Measurements from ENCODE around the gene GSDMA.

GRCh38 chr17:39997543-39997942 lies 34.7 kb downstream of the GSDMA start:
- TF ChIP-seq ELF1 (tag; IDR thresholded peaks at IDR 0.05) (no peak), ASH1L (IDR thresholded peaks at IDR 0.05; ENCODE audit: borderline replicate concordance, low read depth, partially characterized antibody) (no peak), RNF2 (IDR thresholded peaks at IDR 0.05) (no peak), ZBTB40 (IDR thresholded peaks at IDR 0.05) (no peak), ZBTB40 (CRISPR knock-in tag; IDR thresholded peaks at IDR 0.05) (no peak)

Measured in K562 (cell line).